NT2/D1 (cell line): ENCODE measurements around the gene ABHD12.

Source experiments
- SUZ12 ChIP-seq: IDR thresholded peaks from 2 replicates; pipeline ENCODE4 v1.6.1; 2011; ENCODE audit not compliant: insufficient read length, insufficient read depth; ENCODE audit errors: extremely low read depth
- YY1 ChIP-seq: IDR thresholded peaks from 2 replicates; pipeline ENCODE4 v1.6.1; 2011; ENCODE audit not compliant: insufficient read length, insufficient read depth
- ZNF274 ChIP-seq: IDR thresholded peaks from 2 replicates; pipeline ENCODE4 v1.6.1; 2011; ENCODE audit warnings: mild to moderate bottlenecking, low read depth, low read length

GRCh38 chr20:25336561-25337422, 53.8 kb downstream of the ABHD12 start:
- TF ChIP-seq ZNF274 (no peak), YY1 (no peak), SUZ12 (no peak)
